GM12892 (cell line): ENCODE data around the gene COP1.

Experiments
- DNase-seq: peaks from one replicate; pipeline ENCODE4 v3.0.0; 2011; ENCODE audit not compliant: insufficient read length
- FAIRE-seq: peaks from 2 replicates; lab custom pipeline; 2011; peaks lifted over from hg19 to GRCh38; lab: Jason Lieb, UNC
- POLR2A ChIP-seq: IDR thresholded peaks from 2 replicates; pipeline ENCODE4 v1.6.1; 2011; ENCODE audit warnings: low read depth, low read length, control low read depth
- POLR2AphosphoS5 ChIP-seq: IDR thresholded peaks from 2 replicates; pipeline ENCODE4 v1.6.1; 2011; ENCODE audit warnings: low read depth, low read length, control low read depth
- TAF1 ChIP-seq: IDR thresholded peaks from 2 replicates; pipeline ENCODE4 v1.6.1; 2011; ENCODE audit warnings: low read depth, mild to moderate bottlenecking, control low read depth, low read length, borderline replicate concordance

Gene COP1

GRCh38 chr1:175901076-175901836 is 305.8 kb downstream of the COP1 start:
- TF ChIP-seq POLR2AphosphoS5 = no peak
- TF ChIP-seq POLR2A = no peak
- TF ChIP-seq TAF1 = no peak
- no peak for FAIRE-seq
- DNase-seq = no peak

- FAIRE-seq (no peak), DNase-seq (no peak)
- TF ChIP-seq POLR2AphosphoS5 (no peak), TAF1 (no peak), POLR2A (no peak)
Observed at GRCh38 chr1:175900171-175900570, 306.9 kb downstream of the COP1 start.

GRCh38 chr1:175895966-175896365 is 311.1 kb downstream of the COP1 start:
- DNase-seq (no peak), FAIRE-seq (no peak)
- TF ChIP-seq POLR2A = no peak
- no peak for TF ChIP-seq TAF1
